K562 (cell line): ENCODE results near the gene MPC2. TPM values are rescaled to one million over a fixed set of nuclear protein-coding genes. Genes with fewer than 3 reads are reported as not detected.
A peak's percentile ranks its signal among the peaks of the same experiment; 100 is the strongest.

Experiments used
- ARID2 ChIP-seq: fragments of 450-650 bp; IDR thresholded peaks from 2 replicates; pipeline ENCODE4 v1.6.1; 2017; ENCODE audit warnings: antibody characterized with exemption, mild to moderate bottlenecking
- DIDO1 ChIP-seq: fragments of 450-650 bp; IDR thresholded peaks from 2 replicates; pipeline ENCODE4 v1.6.1; 2016; ENCODE audit warnings: low read depth, missing biosample characterization, missing genetic modification characterization
- E2F8 ChIP-seq: fragments of 450-650 bp; IDR thresholded peaks from 2 replicates; pipeline ENCODE4 v1.7.1; 2018; ENCODE audit warnings: mild to moderate bottlenecking, low read depth; ENCODE audit not compliant: partially characterized antibody
- ELF1 ChIP-seq: fragments of 200-800 bp; sonication (Bioruptor generic); IDR thresholded peaks from 2 replicates; pipeline ENCODE4 v1.6.1; 2016; ENCODE audit warnings: missing genetic modification characterization, missing compliant biosample characterization
- ETV1 ChIP-seq: fragments of 450-650 bp; conservative IDR thresholded peaks from 2 replicates; pipeline ENCODE4 v1.6.1; 2016; ENCODE audit warnings: missing genetic modification characterization, control low read depth, low read depth, missing compliant biosample characterization
- GABPB2 ChIP-seq: fragments of 250-450 bp; sonication (Bioruptor Pico); conservative IDR thresholded peaks from 2 replicates; pipeline ENCODE4 v1.5.1; 2021; ENCODE audit warnings: mild to moderate bottlenecking
- MIER1 ChIP-seq: fragments of 450-650 bp; IDR thresholded peaks from 2 replicates; pipeline ENCODE4 v1.6.1; 2016; ENCODE audit warnings: antibody characterized with exemption, mild to moderate bottlenecking, low read depth
- MTA2 ChIP-seq: fragments of 450-650 bp; IDR thresholded peaks from 2 replicates; pipeline ENCODE4 v1.6.1; 2016; ENCODE audit warnings: low read depth
- MTA3 ChIP-seq: fragments of 450-650 bp; formaldehyde crosslinking; IDR thresholded peaks from 2 replicates; pipeline ENCODE4 v1.6.1; 2017; ENCODE audit warnings: mild to moderate bottlenecking, borderline replicate concordance
- PHTF2 ChIP-seq: fragments of 250-450 bp; sonication (Bioruptor Pico); IDR thresholded peaks from 2 replicates; pipeline ENCODE4 v1.5.0; 2021; ENCODE audit warnings: mild to moderate bottlenecking
- PRDM10 ChIP-seq: fragments of 450-650 bp; IDR thresholded peaks from 2 replicates; pipeline ENCODE4 v1.6.1; 2018; ENCODE audit not compliant: partially characterized antibody
- TFAP4 ChIP-seq: sonication (generic); formaldehyde crosslinking; IDR thresholded peaks from 2 replicates; pipeline ENCODE4 v1.8.0; 2022; ENCODE audit warnings: missing genetic modification reagents, mild to moderate bottlenecking, moderate library complexity, borderline replicate concordance
- TRIM24 ChIP-seq, 2 experiments: fragments of 450-650 bp; IDR thresholded peaks; 2 replicates each; pipeline ENCODE4 v1.6.1; 2016
- TSC22D4 ChIP-seq: fragments of 450-650 bp; IDR thresholded peaks from 2 replicates; pipeline ENCODE4 v1.6.1; 2016; ENCODE audit warnings: missing genetic modification characterization, missing biosample characterization, control low read depth
- ZFPM2 ChIP-seq: fragments of 250-450 bp; sonication (Bioruptor Pico); IDR thresholded peaks from 2 replicates; pipeline ENCODE4 v1.5.1; 2022; ENCODE audit warnings: mild to moderate bottlenecking
- ZKSCAN3 ChIP-seq: fragments of 250-450 bp; sonication (Bioruptor Pico); IDR thresholded peaks from 2 replicates; pipeline ENCODE4 v1.4.0; 2020
- ZNF140 ChIP-seq: fragments of 250-450 bp; sonication (Bioruptor Pico); IDR thresholded peaks from 2 replicates; pipeline ENCODE4 v1.8.0; 2021; ENCODE audit warnings: moderate library complexity, mild to moderate bottlenecking, inconsistent platforms
- ZNF174 ChIP-seq: fragments of 250-450 bp; sonication (Bioruptor Pico); IDR thresholded peaks from 2 replicates; pipeline ENCODE4 v1.4.0; 2020; ENCODE audit warnings: mild to moderate bottlenecking
- ZNF395 ChIP-seq: fragments of 200-800 bp; sonication (Bioruptor generic); IDR thresholded peaks from 2 replicates; pipeline ENCODE4 v1.6.1; 2017; ENCODE audit warnings: missing genetic modification characterization, missing compliant biosample characterization
- polyA plus RNA-seq, 8 experiments: library from polyadenylated mRNA; depleted of rRNA in 4 of 8; stranded (reverse) in 5 of 8; unstranded in 3 of 8; fragments of >200 nt; fragmentation: Nextera tagmentation in 2 of 8; fragmentation: Illumina TruSeq in 1 of 8; extraction: Ambion mirVana in 2 of 8; extraction: Trizol in 1 of 8; gene quantifications; 2 replicates each; pipeline versions ENCODE4 v1.2.1 to v1.2.3, GENCODE V29; 2011 to 2014; ENCODE audit warnings: inconsistent platforms in 1 of 8, missing spikeins in 1 of 8
- total RNA-seq, 7 experiments: library from RNA; depleted of rRNA in 6 of 7; stranded (reverse); fragments of >200 nt in 6 of 7; fragmentation: Illumina TruSeq in 2 of 7; extraction: Trizol in 2 of 7; gene quantifications; 2 replicates each; pipeline versions ENCODE4 v1.2.1 to v1.2.3, GENCODE V29; 2011 to 2021; ENCODE audit warnings: low replicate concordance in 1 of 7

Gene MPC2
- total and polyA plus RNA-seq, 9 of the 15 experiments (the other 6 are each of a cell fraction or from before 2014, with no cell fraction given), result 70.7 to 179 (median 144) TPM

GRCh38 chr1:167935216-167936067 is 1.4 kb downstream of the MPC2 start (continued):
- TF ChIP-seq PHTF2 (CRISPR knock-in tag) (no peak), ZNF395 (CRISPR knock-in tag) (no peak), ZKSCAN3 (CRISPR knock-in tag) (no peak), TSC22D4 (tag) (no peak), ELF1 (tag) (no peak), ZNF140 (CRISPR knock-in tag) (no peak), MTA3 (peak; percentile 89), GABPB2 (CRISPR knock-in tag) (no peak), ARID2 (peak; percentile 77), ZFPM2 (CRISPR knock-in tag) (no peak), ETV1 (no peak), E2F8 (no peak), MIER1 (peak; percentile 80), ZNF174 (CRISPR knock-in tag) (no peak), DIDO1 (tag) (no peak), PRDM10 (no peak), MTA2 (no peak), TRIM24 (IDR thresholded peaks at IDR 0.05) (0 out of 4 replicates have a peak, but pooled peaks of 1 of the 2 experiments have one; percentile 14), TFAP4 (0 out of 2 replicates have a peak, but pooled peaks have one; percentile 13)
